Stimulated activated CD8-positive, alpha-beta memory T cell treated with anti-CD3 and anti-CD28 coated beads, Interleukin-15, amount 100 ng/mL, for 4 hours (primary cell): Measurements from ENCODE around the gene ARHGAP28.
"Not testable (repeated sequence)": the region's sequence is repeated elsewhere in the genome, so short reads cannot be mapped to it uniquely, and the experiment has no call there.

ENCODE experiments used
- DNase-seq, 2 donors: peaks; one replicate each; pipeline ENCODE4 v3.0.0-alpha.2; 2020; ENCODE audit warnings: low read depth in 2 of 2

Gene ARHGAP28

DNA sequence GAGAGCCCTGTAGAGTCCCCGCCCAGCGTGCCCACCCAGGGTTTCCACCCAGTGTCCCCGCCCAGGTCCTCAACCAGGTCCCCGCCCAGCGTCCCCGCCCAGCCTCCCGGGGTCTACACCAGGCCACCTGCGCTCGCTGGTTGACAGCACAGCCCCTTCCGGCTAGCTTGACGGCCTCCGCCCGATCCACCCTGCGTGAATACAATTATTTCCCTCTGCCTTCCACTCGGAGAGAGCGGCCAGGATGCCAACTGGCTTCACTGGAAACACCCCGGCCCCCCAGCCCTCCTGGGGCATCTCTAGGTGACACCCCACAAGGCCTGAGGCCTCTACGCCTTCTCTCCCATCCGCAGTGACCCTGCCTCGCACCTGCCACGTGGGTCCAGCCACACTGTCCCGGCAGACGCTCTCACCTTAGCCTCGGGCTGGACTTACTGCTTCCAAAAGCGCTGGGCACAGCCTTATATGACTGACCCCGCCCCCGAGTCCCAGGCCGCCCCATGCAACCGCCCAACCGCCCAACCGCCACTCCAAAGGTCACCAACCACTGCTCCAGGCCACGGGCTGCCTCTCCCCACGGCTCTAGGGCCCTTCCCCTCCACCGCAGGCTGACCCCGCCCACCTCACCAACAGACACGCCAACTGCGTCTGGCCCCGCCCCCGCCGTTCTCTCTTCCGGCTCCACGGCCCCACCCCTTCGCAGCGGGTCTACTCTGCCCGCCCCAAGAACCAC, 200.0 kb downstream of the ARHGAP28 start:
- DNase-seq = no peak

DNA sequence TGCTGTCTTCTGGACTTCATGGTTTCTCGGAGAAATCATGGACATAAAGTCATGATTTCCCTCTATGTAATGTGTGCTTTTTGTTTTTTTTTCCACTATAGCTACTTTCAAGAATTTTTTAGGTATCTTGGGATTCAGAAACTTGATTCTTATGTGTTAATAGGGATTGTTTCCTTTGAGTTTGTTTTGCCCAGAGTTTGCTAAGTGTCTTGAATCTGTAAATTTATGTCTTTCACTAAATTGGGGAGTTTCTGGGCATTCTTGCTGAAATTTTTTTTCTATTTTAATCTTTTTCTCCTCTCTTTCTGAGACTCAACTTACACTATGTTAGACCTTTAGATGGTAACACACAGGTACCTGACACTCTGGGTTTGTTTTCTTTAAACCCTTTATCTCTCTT, 205.3 kb downstream of the ARHGAP28 start:
- no peak for DNase-seq

DNA sequence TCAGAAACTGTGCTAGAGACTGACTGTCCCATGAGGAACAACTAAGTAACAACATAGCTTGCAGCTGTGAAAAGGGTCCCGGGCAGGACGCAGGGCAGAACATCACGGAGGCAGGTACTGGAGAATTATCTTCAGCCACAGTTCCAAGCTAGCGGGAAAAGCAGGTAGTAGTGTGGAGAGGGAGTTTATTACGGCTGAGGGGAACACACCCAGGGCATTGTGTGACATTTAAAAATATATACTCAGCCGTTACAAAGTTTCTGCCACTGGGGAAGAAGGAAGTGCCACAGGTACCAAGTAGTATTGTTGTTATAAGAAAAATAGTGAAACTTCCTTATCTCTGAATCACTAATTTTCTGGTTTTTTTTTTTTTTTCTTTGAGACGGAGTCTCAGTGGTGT, 208.5 kb downstream of the ARHGAP28 start:
- no peak for DNase-seq

DNA sequence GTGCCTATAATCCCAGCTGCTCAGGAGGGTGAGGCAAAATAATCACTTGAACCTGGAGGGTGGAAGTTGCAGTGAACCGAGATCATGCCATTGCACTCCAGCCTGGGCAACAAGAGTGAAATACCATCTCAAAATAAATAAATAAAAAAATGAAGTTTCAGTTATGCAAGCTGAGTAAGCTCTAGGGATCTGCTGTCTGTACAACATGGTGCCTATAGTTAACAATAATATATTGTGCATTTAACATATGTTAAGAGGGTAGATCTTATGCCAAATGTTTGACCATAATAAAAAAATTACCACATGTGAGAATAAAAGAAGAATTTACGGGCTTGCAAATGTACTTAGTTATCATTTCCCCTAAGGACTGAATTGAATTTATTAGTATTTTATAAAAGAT, 208.9 kb downstream of the ARHGAP28 start:
- DNase-seq = not testable (repeated sequence)

DNA sequence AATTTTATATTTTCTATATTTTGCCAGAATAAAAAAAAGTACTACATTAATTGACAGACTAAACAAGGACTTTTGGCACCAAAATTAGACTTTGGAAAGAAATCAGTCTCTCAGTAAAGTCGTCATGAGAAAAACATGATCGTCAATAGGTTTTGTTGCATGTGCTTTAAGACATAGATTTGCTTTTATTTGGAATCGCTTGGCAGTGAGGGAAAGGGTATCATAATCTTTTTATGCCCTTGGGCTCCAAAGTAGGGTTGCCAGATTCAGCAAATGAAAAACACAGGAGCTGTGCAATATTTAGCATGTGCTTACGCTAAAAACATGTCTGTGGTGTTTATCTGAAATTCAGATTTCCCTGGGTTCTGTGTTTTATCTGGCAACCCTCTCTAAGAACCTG, 210.5 kb downstream of the ARHGAP28 start:
- no peak for DNase-seq

DNA sequence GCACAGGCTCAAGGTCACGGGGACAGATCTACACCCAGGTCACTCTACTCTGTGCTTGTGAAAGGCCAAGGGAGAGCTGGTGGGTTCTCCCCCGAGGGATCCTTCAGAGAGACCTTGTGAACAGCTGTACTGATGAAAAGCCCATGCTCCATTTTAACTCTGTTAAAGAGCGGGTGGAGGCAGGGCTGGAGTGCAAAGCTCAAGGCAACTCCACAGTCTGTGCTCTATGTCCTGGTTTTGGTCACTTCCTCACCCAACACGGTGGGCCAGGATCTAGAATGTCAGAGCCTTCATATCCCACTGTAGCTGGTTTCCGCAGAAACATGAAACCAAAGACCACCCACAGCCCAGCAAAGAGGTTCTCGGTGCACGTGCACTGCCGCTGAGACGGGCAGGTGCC, 210.9 kb downstream of the ARHGAP28 start:
- no peak for DNase-seq

DNA sequence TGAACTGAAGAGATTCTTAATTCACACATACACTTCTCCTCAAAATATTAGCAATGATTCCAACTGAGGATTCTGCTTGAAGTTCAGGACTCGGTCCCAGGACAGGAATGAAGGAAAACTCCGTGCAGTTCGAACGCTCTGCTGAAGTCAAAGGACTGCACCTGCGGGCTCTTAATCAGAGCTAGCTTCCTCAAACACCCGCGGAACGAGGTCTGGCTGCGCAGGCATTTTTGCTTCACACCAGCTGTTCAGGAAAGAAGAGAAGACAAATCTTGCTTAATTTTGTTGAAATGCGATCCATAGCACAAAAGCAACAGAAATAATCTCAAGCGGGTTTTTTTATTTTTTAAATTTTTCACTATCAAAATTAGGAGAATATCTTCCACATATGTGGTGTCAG, 212.5 kb downstream of the ARHGAP28 start:
- no peak for DNase-seq

DNA sequence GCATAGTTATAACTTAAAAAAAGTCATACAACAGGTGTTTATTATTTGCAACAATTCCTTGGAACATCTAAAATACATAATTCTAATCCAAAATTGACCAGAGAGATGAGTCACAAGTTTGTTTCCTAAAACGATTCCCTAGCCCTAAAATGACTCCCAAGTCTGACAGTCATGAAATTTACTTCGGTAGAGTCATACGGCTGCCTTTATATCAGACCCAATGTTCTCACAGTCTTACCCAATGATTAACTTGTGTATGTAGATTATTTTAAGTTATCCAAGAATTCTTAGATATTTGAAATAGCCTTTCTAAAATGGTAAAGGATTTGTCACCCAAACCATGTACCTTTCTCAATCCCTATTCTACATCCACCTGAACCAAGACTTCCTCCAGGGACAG, 213.2 kb downstream of the ARHGAP28 start:
- DNase-seq = no peak

DNA sequence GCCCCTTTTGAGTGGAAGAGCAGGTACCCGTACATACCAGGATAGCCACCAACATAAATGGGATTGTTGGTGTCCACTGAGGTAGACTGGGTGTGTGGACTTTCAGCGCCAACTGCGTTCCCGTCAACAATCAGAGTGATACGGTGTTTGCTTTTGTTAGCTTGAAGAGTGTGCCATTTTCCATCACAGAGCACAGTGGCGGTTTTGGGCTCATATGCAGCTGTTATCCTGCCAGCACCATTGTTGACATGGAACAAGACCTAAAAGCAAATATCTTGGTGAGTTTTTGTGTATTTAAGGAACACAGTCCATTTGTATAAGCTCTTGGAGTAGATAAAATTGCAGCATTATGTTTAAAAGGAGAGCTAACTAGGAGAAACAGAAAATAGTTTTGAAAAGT, 213.6 kb downstream of the ARHGAP28 start:
- no peak for DNase-seq

DNA sequence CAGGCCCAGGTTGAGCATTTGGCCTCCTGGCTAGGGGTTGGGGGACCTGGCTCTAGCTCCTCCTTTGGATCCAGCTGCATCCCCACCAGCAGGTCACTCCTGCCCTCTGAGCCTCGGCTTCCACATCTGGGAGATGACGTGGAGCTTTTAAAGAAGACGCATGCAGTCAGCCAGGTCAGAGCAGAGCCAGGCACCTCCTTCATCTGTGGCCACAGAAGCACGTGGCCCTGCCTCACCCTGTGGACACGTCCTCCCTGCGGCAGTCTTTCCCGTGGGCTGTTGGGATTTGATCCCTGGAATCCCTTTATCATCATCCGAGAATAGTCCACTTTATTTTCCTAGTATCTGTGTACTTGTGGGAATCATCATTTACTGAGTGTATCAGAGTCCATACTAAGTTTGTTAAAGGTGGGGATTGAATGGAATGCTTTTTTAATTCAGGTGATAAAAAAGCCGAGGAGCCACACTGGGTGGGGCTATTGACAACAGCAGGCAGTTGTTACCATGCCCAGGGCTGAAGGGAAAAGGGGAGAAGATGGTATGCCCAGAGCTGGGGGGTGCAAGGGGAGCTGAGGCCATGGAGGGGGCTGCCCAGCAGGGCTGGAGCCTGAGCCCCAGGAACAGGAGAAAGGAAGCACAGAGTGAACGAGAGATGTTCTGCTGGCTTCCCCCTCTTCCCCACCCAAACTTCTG, 218.0 kb downstream of the ARHGAP28 start:
- no peak for DNase-seq

DNA sequence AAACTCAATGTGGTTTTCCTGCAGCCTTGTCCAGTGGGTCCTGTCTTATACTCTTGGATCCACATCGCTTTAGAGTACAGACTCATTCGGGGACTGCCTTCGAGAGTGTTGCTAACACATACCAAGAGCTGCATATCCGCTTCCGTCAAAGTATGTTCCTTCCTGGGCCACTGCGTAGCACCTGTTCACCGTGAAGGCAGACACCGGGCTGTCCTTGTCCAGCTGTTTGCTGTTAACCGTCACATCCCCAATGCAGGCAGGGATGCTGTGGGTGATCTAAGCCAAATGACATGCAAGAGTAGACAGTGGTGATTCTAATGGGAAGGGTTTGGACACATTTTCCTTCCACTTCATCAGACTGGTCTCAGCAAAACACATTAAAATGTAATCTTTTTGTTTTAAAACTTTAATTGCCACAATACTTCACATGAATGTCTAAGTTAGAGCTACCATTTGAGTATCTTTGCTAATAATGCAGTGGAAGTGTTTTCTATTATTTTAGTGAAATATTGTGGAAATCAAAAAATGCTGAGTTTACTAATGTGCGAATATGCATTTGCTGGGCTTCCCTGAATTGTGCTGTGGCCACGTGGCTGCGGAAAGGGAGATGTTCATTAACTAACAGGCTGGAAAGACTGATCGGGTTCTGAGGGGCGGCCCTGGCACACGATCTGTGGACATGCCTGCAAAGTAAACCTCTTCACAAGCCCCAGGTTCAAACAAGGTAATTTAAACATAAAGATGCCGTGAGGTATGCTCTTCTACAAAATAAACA, 219.0 kb downstream of the ARHGAP28 start:
- no peak for DNase-seq

DNA sequence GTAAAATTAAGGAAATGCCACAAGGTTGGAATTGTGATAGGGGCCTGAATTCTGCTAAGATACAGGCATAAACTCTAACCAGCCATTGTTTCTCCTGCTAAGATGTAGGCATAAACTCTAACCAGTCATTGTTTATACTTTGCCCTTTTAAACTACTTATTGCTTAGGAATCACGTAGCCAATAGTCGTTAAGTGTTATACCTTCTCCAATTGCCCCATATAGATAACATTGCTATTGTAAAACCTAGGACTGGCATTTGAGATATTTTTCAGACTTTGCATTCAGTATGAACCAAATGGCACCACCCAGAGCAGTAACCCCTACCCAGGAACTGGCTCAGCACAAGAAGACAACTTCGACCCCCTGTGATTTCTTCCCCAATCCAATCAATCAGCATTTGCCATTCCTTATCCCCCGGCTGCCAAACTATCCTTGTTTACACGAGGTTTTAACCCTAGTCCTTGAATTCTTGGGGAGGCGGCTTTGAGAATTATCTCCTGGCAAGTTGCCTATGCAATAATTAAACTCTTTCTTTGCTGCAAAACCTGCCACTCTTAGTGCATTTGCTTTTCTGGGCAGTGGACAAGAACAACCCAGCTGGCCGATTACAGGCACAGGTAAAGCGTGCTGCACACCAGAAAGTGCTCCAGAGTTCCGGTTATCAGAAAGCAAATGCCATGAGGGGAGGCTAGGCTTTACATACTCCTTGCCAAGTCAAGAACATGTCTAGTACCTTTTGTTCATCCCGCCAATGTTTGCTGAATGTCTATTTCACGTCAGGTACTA, 220.5 kb downstream of the ARHGAP28 start:
- no peak for DNase-seq

DNA sequence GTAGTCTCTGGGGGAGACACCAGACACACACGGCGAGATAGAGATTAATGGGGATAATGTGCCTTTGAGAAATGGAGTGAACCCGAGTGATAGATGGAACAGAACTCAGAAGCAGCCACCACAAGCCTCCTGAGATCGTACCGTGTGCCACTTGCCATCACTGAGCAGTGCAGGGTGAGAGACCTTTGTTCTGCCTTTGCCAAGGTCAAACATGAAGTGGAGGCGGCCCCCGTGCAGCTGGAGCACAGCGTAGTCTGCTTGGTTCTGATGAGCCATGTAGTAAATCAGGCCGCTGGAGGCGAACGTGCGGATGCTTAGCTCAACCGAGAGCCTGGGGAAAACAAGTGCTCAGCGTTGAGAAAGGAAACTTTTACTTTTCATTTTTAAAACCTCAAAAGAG, 221.1 kb downstream of the ARHGAP28 start:
- no peak for DNase-seq

DNA sequence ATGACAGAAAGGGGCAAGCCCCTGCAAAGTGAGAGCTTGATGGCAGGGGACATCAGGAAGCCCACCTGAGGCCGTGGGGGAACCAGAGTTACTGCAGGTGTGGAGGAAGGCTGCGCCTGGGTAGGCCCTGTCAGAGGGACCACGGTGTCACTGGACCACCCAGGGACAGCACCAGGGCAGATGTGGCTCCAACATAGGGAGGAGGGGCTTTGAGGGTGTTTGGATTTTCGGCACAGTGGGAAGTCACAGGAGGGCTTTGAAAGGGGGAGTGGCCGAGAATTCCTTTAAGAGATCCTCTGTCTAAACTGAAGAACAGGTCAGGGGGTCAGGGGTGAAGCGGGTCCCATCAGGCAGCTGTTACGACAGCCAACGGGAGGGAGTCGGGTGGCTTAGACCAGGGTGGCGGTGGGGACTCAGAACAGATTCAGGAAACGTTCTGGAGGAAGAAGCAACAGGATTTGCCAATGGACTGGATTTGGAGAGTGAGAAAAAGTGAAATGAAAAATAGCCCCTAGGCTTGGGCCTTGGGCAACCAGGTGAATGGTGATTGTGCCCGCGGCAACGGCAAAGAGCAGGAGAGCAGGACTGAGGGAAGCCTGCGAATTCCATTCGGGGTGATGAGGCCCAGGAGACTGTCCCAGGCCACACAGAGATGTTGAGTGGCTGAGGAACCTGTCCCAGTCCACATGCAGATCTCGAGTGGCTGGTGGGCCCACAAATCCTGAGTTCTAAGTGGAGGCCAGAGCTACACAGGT, 222.0 kb downstream of the ARHGAP28 start:
- DNase-seq = no peak

DNA sequence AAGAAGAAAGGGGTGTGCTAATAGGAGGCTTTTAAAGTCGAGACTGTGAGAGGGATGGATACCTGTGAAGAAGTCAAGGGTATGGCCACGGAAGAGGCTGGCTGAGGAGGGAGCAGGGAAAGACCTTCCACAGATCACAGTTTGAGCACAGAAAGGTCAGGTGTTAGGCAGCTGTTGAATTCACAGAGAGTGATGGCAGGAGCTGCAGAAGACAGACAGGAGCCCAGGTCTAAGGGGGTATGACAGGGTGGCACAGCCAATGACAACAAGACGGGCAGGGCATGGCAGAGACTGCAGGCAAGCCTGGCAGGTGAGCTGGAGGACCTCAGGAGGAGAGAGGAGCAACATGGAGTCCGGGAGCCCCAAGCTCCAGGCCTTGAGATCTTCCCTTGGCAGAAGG, 225.0 kb downstream of the ARHGAP28 start:
- no peak for DNase-seq

DNA sequence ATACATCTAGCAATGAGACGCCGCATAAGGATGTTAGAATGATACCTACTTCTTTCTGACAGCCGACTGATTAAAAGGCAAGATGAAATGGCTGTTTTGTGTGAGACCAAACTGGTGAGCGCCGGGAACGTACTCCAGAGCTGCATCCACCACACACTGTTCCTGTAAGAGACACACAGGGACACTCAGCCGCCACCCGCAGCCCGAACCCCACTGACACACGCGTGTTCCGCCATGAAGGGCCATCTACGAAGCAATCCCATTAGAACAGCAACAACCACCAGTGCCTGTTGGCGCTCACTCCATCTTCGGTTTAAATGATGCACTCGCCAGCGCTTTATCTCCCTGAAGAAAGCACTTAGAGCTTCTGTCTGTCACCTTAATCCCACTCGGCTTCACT, 225.8 kb downstream of the ARHGAP28 start:
- no peak for DNase-seq

DNA sequence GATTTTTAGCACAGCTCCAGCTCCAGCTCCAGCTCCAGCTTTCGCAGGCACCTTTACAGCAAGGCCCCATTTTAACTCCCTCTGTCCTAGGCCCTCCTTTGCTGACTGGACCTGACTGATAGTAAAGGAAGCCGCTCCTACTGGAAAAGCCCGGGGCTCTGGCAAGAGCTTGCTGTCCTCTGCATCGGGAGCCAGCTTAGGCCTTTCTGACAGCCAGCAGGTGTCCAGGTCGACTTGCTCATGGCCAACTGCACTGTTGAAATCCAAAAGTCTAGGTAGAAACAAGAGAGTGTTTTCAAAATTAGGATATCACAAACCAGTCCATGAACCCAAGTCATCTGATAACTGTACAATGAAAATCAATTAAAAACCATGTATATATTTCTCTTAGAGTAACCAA, 227.0 kb downstream of the ARHGAP28 start:
- DNase-seq = no peak

DNA sequence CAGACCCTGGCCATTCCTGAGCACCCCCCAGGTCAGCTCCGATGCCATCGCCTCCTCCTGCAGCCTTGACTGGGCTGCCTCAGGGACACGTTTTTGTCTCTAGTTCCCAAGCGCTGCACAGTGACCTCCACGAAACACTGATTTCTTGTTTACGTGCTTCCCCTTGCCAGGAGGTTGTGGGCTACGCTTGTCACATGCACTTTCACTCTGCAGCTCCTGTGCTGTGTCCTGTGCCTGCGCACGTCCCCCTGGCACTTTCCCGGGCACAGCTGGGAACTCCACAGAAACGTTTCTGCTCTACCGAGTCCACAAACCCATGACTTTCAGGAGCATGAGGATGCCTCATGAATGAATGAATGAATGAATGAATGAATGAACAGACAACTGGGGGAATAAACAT, 227.5 kb downstream of the ARHGAP28 start:
- DNase-seq = no peak

DNA sequence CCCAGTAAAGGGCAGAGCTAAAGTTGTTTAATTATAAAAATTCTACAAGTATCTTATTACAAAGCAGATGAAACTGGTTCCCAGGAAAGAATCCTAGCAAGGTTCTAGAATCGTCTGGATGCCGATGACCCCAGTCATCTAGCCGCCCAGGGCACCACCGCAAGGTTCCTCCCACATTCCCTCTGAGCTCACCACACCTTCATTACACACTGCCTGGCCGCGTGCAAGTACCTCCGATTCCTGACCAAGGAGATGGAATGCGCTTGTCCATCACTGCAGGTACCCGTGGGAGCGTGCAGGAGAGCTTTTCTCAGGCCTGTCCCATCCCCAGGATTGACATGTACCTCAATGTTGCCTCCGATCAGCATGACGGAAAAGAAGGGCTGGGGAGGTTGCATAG, 229.6 kb downstream of the ARHGAP28 start:
- no peak for DNase-seq

DNA sequence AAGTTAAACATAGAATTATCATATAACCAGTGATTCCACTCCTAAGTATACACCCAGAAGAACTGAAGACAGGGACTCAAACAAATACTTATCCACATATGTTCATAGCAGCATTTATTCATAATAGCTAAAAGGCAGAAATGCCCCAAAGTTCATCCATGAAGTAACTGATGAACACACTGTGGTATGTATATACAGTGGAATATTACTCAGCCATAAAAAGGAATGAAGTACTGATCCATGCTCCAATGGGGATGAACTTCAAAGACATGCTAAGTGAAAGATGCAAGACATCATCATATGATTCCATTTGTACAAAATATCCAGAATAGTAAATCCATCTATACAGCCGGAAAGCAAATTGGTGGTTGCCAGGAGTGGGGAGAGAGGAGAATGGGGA, 230.6 kb downstream of the ARHGAP28 start:
- no peak for DNase-seq

DNA sequence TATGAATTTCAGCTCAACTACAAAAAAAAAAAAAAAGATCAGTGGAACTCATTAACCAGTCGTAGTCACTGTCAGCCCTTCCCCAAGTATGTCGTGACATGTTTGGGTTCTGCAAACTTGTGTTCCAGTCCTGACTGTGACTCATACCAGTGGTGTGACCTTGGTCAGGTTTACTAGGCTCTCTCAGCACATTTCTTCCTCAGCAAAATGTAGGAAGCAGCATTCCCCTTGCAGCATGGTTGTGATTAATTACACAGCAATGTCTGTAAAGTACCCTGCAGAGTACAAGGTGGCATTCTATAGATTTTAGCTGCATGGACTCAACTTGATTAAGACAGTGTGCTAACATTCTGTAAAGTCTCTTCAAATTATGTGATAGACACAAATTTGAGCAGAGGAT, 231.1 kb downstream of the ARHGAP28 start:
- no peak for DNase-seq
